ENCODE measurements around the gene SORCS2. TPM values are rescaled to one million over a fixed set of nuclear protein-coding genes. Genes with fewer than 3 reads are reported as not detected.

The SORCS2 gene
- total and polyA plus RNA-seq, 12 donors = 0.67 to 15.5 (median 1.3) TPM

DNA sequence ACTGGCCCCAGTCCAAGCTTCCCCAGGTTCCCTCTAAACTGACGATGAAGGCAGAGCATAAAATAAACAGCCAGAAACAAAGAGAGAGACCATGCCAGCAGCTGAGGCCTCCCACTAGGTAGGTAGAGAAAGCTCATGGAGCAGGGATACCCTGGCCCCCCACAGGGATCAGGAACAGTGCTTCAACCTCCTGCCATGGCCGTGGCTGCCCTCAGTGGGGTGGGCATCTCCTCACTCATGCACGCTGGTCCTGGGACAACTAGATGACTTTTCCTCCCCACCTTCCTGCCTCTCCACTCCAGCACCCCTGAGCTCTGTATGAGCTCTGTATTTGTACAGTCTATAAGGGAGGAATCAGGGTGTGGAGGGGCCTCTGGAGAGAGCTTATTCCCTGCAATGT lies 360.1 kb downstream of the SORCS2 start:
- Histone ChIP-seq H3K4me3 (no peak overlapping the region), H3K27me3 (no peaks in the 10 kb centered on the region), H3K36me3 (replicated peaks in 1 of 2) (no peaks in the 10 kb centered on the region), H3K4me1 (replicated peaks in 1 of 2) (no peaks in the 10 kb centered on the region), H3K27ac (no peak overlapping the region), H3K9me3 (replicated peaks in 1 of 3) (peaks cover 0 to 9% (median 0%) of the 10 kb centered on the region in 3 donors)
- no peak for DNase-seq
- intact Hi-C loops (cut with DNase I) = no loop called here
- 64 to 83% (median 80%) methylated on average over 2 to 3 of the region's 3 CpGs for WGBS, 4 donors
- TF ChIP-seq, protein P1, sequence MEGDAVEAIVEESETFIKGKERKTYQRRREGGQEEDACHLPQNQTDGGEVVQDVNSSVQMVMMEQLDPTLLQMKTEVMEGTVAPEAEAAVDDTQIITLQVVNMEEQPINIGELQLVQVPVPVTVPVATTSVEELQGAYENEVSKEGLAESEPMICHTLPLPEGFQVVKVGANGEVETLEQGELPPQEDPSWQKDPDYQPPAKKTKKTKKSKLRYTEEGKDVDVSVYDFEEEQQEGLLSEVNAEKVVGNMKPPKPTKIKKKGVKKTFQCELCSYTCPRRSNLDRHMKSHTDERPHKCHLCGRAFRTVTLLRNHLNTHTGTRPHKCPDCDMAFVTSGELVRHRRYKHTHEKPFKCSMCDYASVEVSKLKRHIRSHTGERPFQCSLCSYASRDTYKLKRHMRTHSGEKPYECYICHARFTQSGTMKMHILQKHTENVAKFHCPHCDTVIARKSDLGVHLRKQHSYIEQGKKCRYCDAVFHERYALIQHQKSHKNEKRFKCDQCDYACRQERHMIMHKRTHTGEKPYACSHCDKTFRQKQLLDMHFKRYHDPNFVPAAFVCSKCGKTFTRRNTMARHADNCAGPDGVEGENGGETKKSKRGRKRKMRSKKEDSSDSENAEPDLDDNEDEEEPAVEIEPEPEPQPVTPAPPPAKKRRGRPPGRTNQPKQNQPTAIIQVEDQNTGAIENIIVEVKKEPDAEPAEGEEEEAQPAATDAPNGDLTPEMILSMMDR (IDR thresholded peaks at IDR 0.05) = no peak
- TF ChIP-seq POLR2A (IDR thresholded peaks at IDR 0.05) = no peak

DNA sequence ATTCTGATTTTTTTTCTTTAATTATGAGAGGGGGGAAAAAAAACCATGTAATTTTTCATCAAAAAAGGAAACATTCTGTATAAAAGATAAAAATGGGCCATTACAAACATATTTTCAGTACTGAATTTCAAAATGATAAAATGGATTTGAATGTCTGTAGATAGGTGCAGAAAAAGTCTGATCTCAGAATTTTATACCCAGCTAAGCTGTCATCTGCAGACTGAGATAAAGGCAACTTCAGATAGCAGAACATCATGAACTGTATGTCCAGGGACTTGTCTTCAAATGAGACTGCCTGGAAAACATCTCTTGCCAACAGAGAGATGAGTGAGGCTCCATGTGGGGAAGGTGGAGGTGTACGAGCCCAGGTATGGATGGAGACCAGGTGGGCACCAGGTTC lies 360.9 kb downstream of the SORCS2 start:
- no peak for DNase-seq
- no peak for TF ChIP-seq POLR2A (IDR thresholded peaks at IDR 0.05)
- TF ChIP-seq, protein P1 (IDR thresholded peaks at IDR 0.05) = no peak
- H3K27me3 ChIP-seq = no peaks in the 10 kb centered on the region
- peaks cover 0 to 9% (median 0%) of the 10 kb centered on the region in 3 donors for H3K9me3 ChIP-seq (replicated peaks in 1 of 3)
- no peaks in the 10 kb centered on the region for H3K36me3 ChIP-seq (replicated peaks in 1 of 2)
- WGBS, 4 donors = 88 to 91% (median 90%) methylated on average over 1 of the region's 1 CpG
- intact Hi-C loops (cut with DNase I) = no loop called here
- no peak overlapping the region for H3K27ac ChIP-seq
- no peaks in the 10 kb centered on the region for H3K4me1 ChIP-seq (replicated peaks in 1 of 2)
- no peak overlapping the region for H3K4me3 ChIP-seq

- Histone ChIP-seq H3K4me3 (no peak overlapping the region), H3K4me1 (replicated peaks in 1 of 2) (no peaks in the 10 kb centered on the region), H3K27me3 (no peaks in the 10 kb centered on the region), H3K9me3 (replicated peaks in 1 of 3) (peaks cover 0 to 9% (median 0%) of the 10 kb centered on the region in 3 donors), H3K27ac (no peak overlapping the region), H3K36me3 (replicated peaks in 1 of 2) (no peaks in the 10 kb centered on the region)
- TF ChIP-seq, protein P1 (IDR thresholded peaks at IDR 0.05) = no peak
- TF ChIP-seq POLR2A (IDR thresholded peaks at IDR 0.05) = no peak
- no peak for DNase-seq
- intact Hi-C loops (cut with DNase I) = no loop called here
- 54 to 80% (median 63%) methylated on average over 3 of the region's 3 CpGs for whole genome bisulfite sequencing, 4 donors
These were observed 362.6 kb downstream of the SORCS2 start for GRCh38 chr4:7554905-7555304.

- Histone ChIP-seq H3K27ac (no peak overlapping the region), H3K9me3 (replicated peaks in 1 of 3) (peaks cover 0 to 9% (median 0%) of the 10 kb centered on the region in 3 donors), H3K36me3 (replicated peaks in 1 of 2) (no peaks in the 10 kb centered on the region), H3K4me1 (replicated peaks in 1 of 2) (no peaks in the 10 kb centered on the region), H3K27me3 (no peaks in the 10 kb centered on the region), H3K4me3 (no peak overlapping the region)
- no peak for TF ChIP-seq POLR2A (IDR thresholded peaks at IDR 0.05)
- TF ChIP-seq, protein P1 (IDR thresholded peaks at IDR 0.05) = no peak
- intact Hi-C loops (cut with DNase I) = no loop called here
- DNase-seq = no peak
These were observed 364.2 kb downstream of the SORCS2 start for GRCh38 chr4:7556558-7556957.
